ENCODE data around the gene NPB.

- TF ChIP-seq CTCF (IDR thresholded peaks at IDR 0.05; ENCODE audit: low read depth, low read length, missing input control) (no peak), RAD21 (IDR thresholded peaks at IDR 0.05) (no peak), MAX (IDR thresholded peaks at IDR 0.05) (no peak), NR2F2 (IDR thresholded peaks at IDR 0.05) (no peak), EGR1 (IDR thresholded peaks at IDR 0.05; ENCODE audit: low read depth in 2 of 2) (no peak), YY1 (IDR thresholded peaks at IDR 0.05) (no peak), JUND (IDR thresholded peaks at IDR 0.05) (no peak)
- TF ChIP-seq, protein P1, sequence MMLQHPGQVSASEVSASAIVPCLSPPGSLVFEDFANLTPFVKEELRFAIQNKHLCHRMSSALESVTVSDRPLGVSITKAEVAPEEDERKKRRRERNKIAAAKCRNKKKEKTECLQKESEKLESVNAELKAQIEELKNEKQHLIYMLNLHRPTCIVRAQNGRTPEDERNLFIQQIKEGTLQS (IDR thresholded peaks at IDR 0.05), result no peak
These were observed 40.1 kb downstream of the NPB start for GRCh38 chr17:81942167-81942553.

All from liver (tissue), 3 donors.